NT2/D1 (cell line): Measurements from ENCODE around the gene OBSCN.

Source experiments
- DNase-seq: peaks from one replicate; pipeline ENCODE4 v3.0.0-alpha.2; 2011; ENCODE audit warnings: low read depth, low spot score
- H3K27me3 ChIP-seq: 2 replicates; pipeline ENCODE4 v1.6.0; 2011; ENCODE audit warnings: mild to moderate bottlenecking; ENCODE audit not compliant: insufficient read length, insufficient read depth
- H3K36me3 ChIP-seq: 2 replicates; pipeline ENCODE4 v1.6.1; 2011; ENCODE audit warnings: mild to moderate bottlenecking, low read length, mixed read lengths; ENCODE audit not compliant: insufficient read depth, insufficient read length
- H3K4me1 ChIP-seq: 2 replicates; pipeline ENCODE4 v1.5.1; 2011; ENCODE audit not compliant: insufficient read depth, insufficient read length
- H3K4me3 ChIP-seq: 2 replicates; pipeline ENCODE4 v1.5.1; 2011; ENCODE audit warnings: low read depth; ENCODE audit not compliant: insufficient read length
- H3K9ac ChIP-seq: 2 replicates; pipeline ENCODE4 v1.6.0; 2011; ENCODE audit warnings: low read depth; ENCODE audit not compliant: insufficient read length
- H3K9me3 ChIP-seq: 2 replicates; pipeline ENCODE4 v1.5.1; 2011; ENCODE audit warnings: mild to moderate bottlenecking, low read length; ENCODE audit not compliant: insufficient read depth
- SUZ12 ChIP-seq: IDR thresholded peaks from 2 replicates; pipeline ENCODE4 v1.6.1; 2011; ENCODE audit not compliant: insufficient read length, insufficient read depth; ENCODE audit errors: extremely low read depth
- YY1 ChIP-seq: IDR thresholded peaks from 2 replicates; pipeline ENCODE4 v1.6.1; 2011; ENCODE audit not compliant: insufficient read length, insufficient read depth
- ZNF274 ChIP-seq: IDR thresholded peaks from 2 replicates; pipeline ENCODE4 v1.6.1; 2011; ENCODE audit warnings: mild to moderate bottlenecking, low read depth, low read length

Gene OBSCN

DNA sequence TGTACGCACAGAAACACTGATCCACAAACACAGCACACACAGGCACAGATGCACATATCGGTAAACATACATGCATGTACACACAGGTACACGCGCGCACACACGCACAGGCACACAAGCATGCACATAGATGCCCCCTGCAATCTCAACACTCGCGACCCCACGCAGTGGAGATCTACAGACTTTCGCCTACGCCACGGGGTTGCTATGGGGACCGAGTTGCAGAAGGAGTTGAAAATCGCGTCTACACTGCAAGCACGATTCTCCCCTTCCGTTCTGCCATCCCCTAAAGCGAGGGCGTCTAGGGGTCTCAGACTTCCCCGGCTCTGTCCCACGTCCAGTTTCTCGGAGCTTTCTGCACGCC, 208.0 kb downstream of the OBSCN start:
- TF ChIP-seq SUZ12 (no peak), YY1 (no peak), ZNF274 (no peak)
- Histone ChIP-seq H3K36me3 (peaks cover 22% of the 10 kb centered on the region), H3K9me3 (no peaks in the 10 kb centered on the region; the same call in 1 of the 2 replicates), H3K9ac (peak overlapping the region; percentile 88), H3K4me3 (peak overlapping the region; percentile 55), H3K27me3 (peaks cover 54% of the 10 kb centered on the region), H3K4me1 (peaks cover 13% of the 10 kb centered on the region)
- DNase-seq = no peak

GRCh38 chr1:228416217-228416933, 208.5 kb downstream of the OBSCN start, which contains the start of gene TRIM17:
Gene TRIM17 (minus strand): TSS chr1:228416861. CDS start chr1:228415072, 1,789 bp downstream.
- Histone ChIP-seq H3K4me1 (peaks cover 13% of the 10 kb centered on the region), H3K4me3 (peak within 1 kb of the TSS; percentile 55), H3K27me3 (peaks cover 59% of the 10 kb centered on the region), H3K9me3 (no peaks in the 10 kb centered on the region; the same call in 1 of the 2 replicates), H3K9ac (peak within 1 kb of the TSS; percentile 88), H3K36me3 (peaks cover 16% of the 10 kb centered on the region)
- TF ChIP-seq YY1 (no peak), ZNF274 (no peak), SUZ12 (no peak)
- DNase-seq = peak; percentile 78

DNA sequence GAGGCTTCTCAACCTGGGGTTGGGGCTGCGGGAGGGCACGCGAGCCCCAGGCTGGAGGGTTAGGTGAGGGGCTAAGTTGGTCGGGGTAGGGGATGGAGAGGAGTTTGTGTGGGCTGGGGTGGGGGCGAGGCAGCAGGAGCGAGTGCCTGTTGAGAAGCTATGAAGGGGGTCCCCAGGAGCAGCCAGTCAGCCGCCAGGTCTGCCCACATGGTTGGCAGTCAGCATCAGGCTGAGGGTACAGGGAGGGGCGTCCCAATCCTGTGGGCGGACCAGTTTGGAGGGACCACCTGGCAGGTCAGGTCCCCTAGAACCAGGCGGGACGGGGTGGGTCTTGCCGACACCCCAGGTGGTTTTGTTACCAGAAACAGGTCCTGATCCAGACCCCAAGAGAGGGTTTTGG, 209.2 kb downstream of the OBSCN start:
- DNase-seq = no peak
- Histone ChIP-seq H3K4me3 (no peak overlapping the region), H3K36me3 (peaks cover 9% of the 10 kb centered on the region), H3K27me3 (peaks cover 66% of the 10 kb centered on the region), H3K9me3 (no peaks in the 10 kb centered on the region; the same call in 1 of the 2 replicates), H3K4me1 (peaks cover 13% of the 10 kb centered on the region), H3K9ac (no peak overlapping the region)
- TF ChIP-seq ZNF274 (no peak), YY1 (no peak), SUZ12 (no peak)

GRCh38 chr1:228417483-228418203, 209.8 kb downstream of the OBSCN start:
- no peak for DNase-seq
- Histone ChIP-seq H3K4me1 (peaks cover 13% of the 10 kb centered on the region), H3K4me3 (no peak overlapping the region), H3K9ac (no peak overlapping the region), H3K36me3 (peaks cover 7% of the 10 kb centered on the region), H3K9me3 (no peaks in the 10 kb centered on the region; the same call in 1 of the 2 replicates), H3K27me3 (peaks cover 72% of the 10 kb centered on the region)
- no peak for TF ChIP-seq ZNF274
- TF ChIP-seq SUZ12 = no peak
- no peak for TF ChIP-seq YY1

DNA sequence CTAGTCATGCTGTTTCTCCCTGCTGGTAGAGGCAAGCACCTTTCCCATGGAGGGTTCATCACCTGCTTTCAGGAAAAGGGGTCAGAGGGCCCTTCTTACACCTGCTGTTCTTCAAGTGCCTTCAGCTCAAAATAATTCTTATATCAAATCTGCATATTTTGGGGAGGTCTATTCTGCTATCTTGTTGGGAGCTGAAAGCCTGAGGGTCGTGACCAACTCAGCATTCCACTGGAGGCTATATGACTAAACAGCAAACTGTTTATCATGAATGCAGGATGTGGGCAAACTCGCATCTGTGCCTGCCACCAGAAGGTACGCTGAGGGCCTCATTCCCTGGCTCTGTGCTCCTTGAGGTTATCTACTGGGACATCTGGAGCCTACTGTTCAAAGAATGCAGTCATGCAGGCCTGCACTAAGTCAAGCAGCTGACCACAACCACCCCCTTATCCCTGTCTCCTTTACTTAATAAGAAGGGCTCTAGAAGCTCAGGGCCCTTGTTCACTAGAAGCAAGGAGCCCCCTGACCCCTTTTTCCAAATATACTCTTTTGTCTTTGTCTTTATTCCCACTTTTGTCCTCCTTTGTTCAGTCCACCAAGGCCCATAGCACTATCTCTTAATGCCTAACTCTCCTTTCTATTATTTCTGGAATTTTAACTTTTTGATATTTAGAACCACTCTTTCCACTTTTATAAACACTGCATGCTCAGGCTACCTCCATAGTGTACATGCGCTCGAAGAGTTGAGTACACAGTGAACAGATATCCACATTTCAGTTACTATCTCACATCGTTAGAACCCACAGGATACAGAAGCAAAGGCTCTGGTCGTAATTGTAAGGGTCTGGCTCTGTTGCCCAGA, 213.4 kb downstream of the OBSCN start:
- peaks cover 73% of the 10 kb centered on the region for H3K27me3 ChIP-seq
- no peak overlapping the region for H3K4me3 ChIP-seq
- DNase-seq = no peak
- H3K9ac ChIP-seq = no peak overlapping the region
- H3K9me3 ChIP-seq = peaks cover 10% of the 10 kb centered on the region; the same call in 1 of the 2 replicates
- H3K4me1 ChIP-seq = peaks cover 2% of the 10 kb centered on the region
- TF ChIP-seq YY1 = no peak
- TF ChIP-seq SUZ12 = no peak
- no peak for TF ChIP-seq ZNF274
- H3K36me3 ChIP-seq = no peaks in the 10 kb centered on the region

DNA sequence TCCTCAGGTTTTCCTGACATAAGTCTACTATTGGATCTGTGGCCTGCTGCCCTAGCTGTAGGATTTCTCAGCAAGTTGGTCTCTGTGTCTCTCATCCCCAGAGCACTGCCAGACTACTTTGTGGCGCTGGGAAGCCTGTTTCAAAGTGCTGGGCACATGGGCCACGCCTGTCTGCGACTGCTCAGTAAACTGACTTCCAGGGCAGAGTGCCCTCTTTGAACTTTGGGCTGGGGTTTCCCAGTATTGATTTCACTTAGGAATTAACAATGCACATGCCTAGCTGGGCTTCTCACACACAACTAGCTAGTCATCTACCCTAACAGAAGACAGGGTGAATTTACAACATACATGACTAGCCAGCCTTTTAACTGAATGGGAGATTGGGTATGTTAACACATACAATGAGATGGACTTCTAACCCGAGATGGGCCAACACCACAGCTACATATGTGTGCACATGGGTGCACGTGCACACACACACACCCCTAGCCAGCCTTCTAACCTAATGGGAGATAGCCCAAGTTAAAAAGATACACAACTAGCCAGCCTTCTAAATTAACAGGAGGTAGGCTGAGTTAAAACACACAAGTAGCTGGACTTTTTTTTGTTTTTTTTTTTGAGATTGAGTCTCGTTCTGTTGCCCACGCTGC, 215.7 kb downstream of the OBSCN start:
- Histone ChIP-seq H3K4me1 (peaks cover 3% of the 10 kb centered on the region), H3K9me3 (peaks cover 10% of the 10 kb centered on the region; the same call in 1 of the 2 replicates), H3K36me3 (no peaks in the 10 kb centered on the region), H3K4me3 (no peak overlapping the region), H3K27me3 (peaks cover 62% of the 10 kb centered on the region), H3K9ac (no peak overlapping the region)
- TF ChIP-seq SUZ12 (no peak), ZNF274 (no peak), YY1 (no peak)
- DNase-seq = no peak
